ENCODE results near the gene TCERG1L. TPM values are rescaled to one million over a fixed set of nuclear protein-coding genes. Genes with fewer than 3 reads are reported as not detected.
"Not testable (repeated sequence)": the region's sequence is repeated elsewhere in the genome, so short reads cannot be mapped to it uniquely, and the experiment has no call there.

Gene TCERG1L
- total RNA-seq, 1 donor from 2014 or later, result not detected

GRCh38 chr10:131344747-131345146, 33.2 kb upstream of the TCERG1L start:
- H3K27ac ChIP-seq, result no peak overlapping the region
- H3K36me3 ChIP-seq, result no peaks in the 10 kb centered on the region
- no peaks in the 10 kb centered on the region for H3K4me1 ChIP-seq
- intact Hi-C loops (cut with DNase I), result no loop called here
- no peak for ATAC-seq
- TF ChIP-seq CTCF (IDR thresholded peaks at IDR 0.05), result no peak
- H3K4me3 ChIP-seq, result no peak overlapping the region
- DNase-seq, result no peak
- no peaks in the 10 kb centered on the region for H3K27me3 ChIP-seq
- H3K9me3 ChIP-seq, result no peaks in the 10 kb centered on the region

- H3K4me3 ChIP-seq, result no peak overlapping the region
- no peaks in the 10 kb centered on the region for H3K9me3 ChIP-seq
- peaks cover 3% of the 10 kb centered on the region for H3K27me3 ChIP-seq
- ATAC-seq, result no peak
- DNase-seq, result no peak
- no peaks in the 10 kb centered on the region for H3K36me3 ChIP-seq
- H3K27ac ChIP-seq, result no peak overlapping the region
- no peak for TF ChIP-seq CTCF (IDR thresholded peaks at IDR 0.05)
- H3K4me1 ChIP-seq, result no peaks in the 10 kb centered on the region
- intact Hi-C loops (cut with DNase I), result no loop called here
Measured at GRCh38 chr10:131337741-131338140, 26.2 kb upstream of the TCERG1L start.

GRCh38 chr10:131332821-131333220, 21.3 kb upstream of the TCERG1L start:
- ATAC-seq, result no peak

DNA sequence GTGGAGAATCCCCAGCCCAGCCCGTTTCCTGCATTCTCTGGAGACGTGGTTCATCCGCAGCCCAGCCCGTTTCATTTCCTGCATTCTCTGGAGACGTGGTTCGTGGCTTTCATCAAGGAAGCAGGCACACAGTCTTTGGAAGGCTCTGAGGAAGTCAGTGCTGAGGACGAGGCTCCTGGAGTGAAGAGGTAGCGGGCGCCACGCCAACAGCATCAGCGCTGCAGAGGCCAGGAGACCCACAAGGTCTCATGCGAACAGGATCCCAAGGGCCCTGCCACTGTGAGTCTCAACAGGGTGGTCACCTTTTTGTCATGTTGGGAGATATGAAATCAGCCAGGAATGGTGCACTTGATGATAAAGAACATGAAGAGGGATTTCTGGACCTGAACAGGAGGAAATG, 12.4 kb upstream of the TCERG1L start:
- Histone ChIP-seq H3K4me1 (no peaks in the 10 kb centered on the region), H3K4me3 (no peak overlapping the region), H3K36me3 (no peaks in the 10 kb centered on the region), H3K27me3 (peaks cover 38% of the 10 kb centered on the region), H3K27ac (no peak overlapping the region), H3K9me3 (no peaks in the 10 kb centered on the region)
- DNase-seq, result no peak
- no peak for ATAC-seq
- TF ChIP-seq CTCF (IDR thresholded peaks at IDR 0.05), result no peak
- intact Hi-C loops (cut with DNase I), result no loop called here

More at GRCh38 chr10:131332821-131333220, 21.3 kb upstream of the TCERG1L start:
- no peaks in the 10 kb centered on the region for H3K36me3 ChIP-seq
- no peaks in the 10 kb centered on the region for H3K4me1 ChIP-seq
- no peak for DNase-seq
- H3K27me3 ChIP-seq, result no peaks in the 10 kb centered on the region
- intact Hi-C loops (cut with DNase I), result no loop called here
- no peak overlapping the region for H3K4me3 ChIP-seq
- no peak overlapping the region for H3K27ac ChIP-seq
- no peaks in the 10 kb centered on the region for H3K9me3 ChIP-seq
- TF ChIP-seq CTCF (IDR thresholded peaks at IDR 0.05), result no peak

- no peak overlapping the region for H3K4me3 ChIP-seq
- H3K27ac ChIP-seq, result no peak overlapping the region
- ATAC-seq (no peak), DNase-seq (no peak)
- intact Hi-C loops (cut with DNase I), result no loop called here
- no peaks in the 10 kb centered on the region for H3K36me3 ChIP-seq
- H3K27me3 ChIP-seq, result peaks cover 38% of the 10 kb centered on the region
- no peaks in the 10 kb centered on the region for H3K9me3 ChIP-seq
- TF ChIP-seq CTCF (IDR thresholded peaks at IDR 0.05), result no peak
- H3K4me1 ChIP-seq, result no peaks in the 10 kb centered on the region
Measured at GRCh38 chr10:131323025-131323424, 11.5 kb upstream of the TCERG1L start.

DNA sequence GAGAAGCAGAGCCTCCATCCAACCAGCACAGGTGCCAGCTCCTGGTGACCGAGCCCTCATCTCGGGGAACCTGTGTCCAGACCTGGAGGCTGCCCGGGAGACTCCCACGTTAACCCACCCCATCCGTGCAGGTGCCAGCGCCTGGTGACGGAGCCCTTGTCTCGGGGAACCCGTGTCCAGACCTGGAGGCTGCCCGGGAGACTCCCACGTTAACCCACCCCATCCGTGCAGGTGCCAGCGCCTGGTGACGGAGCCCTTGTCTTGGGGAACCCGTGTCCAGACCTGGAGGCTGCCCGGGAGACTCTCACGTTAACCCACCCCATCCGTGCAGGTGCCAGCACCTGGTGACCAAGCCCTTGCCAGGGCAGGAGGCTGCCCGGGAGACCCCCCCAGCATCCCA, 11.1 kb upstream of the TCERG1L start:
- DNase-seq; ATAC-seq; H3K4me1 ChIP-seq; intact Hi-C loops (cut with DNase I); H3K9me3 ChIP-seq; H3K4me3 ChIP-seq; H3K27ac ChIP-seq; H3K36me3 ChIP-seq: not testable (repeated sequence)
- peaks cover 38% of the 10 kb centered on the region for H3K27me3 ChIP-seq

Measured in upper lobe of right lung (tissue), 1 donor.